GM12872 (cell line): ENCODE measurements around the gene TULP1.

ENCODE experiments used
- CTCF ChIP-seq: IDR thresholded peaks from 3 replicates; pipeline ENCODE4 v1.5.1; 2011; ENCODE audit warnings: low read depth, mild to moderate bottlenecking, low read length, moderate library complexity; ENCODE audit not compliant: insufficient read depth

TULP1 gene

GRCh38 chr6:35463292-35463691 is 49.4 kb downstream of the TULP1 start:
- TF ChIP-seq CTCF: no peak

GRCh38 chr6:35461270-35461669 is 51.4 kb downstream of the TULP1 start:
- TF ChIP-seq CTCF: no peak

- no peak for TF ChIP-seq CTCF
Measured at GRCh38 chr6:35457907-35458306, 54.8 kb downstream of the TULP1 start.

GRCh38 chr6:35454391-35455110 is 58.1 kb downstream of the TULP1 start:
- TF ChIP-seq CTCF: no peak

- TF ChIP-seq CTCF: no peak
Measured at GRCh38 chr6:35453236-35453635, 59.5 kb downstream of the TULP1 start.

- TF ChIP-seq CTCF: no peak
Measured at GRCh38 chr6:35452183-35453090, 60.3 kb downstream of the TULP1 start, which contains the start of gene FANCE. TSS of gene FANCE (plus strand) at chr6:35452338. CDS start at chr6:35452546, 208 bp downstream.

- TF ChIP-seq CTCF: no peak
Measured at GRCh38 chr6:35451354-35452182, 61.1 kb downstream of the TULP1 start.
